Progenitor cell of endocrine pancreas (in vitro differentiated cells): ENCODE measurements around the gene S1PR2. TPM values are rescaled to one million over a fixed set of nuclear protein-coding genes. Genes with fewer than 3 reads are reported as not detected.
A peak's percentile ranks its signal among the peaks of the same experiment; 100 is the strongest.

Experiments used
- DNase-seq: peaks from one replicate; pipeline ENCODE4 v3.0.0; 2021; ENCODE audit warnings: low spot score; ENCODE audit not compliant: unreplicated experiment
- H3K27ac Mint-ChIP-seq: 2 replicates; pipeline ENCODE4 v1.8.0; 2021; ENCODE audit warnings: mild to moderate bottlenecking, moderate library complexity, mixed read lengths
- H3K27me3 Mint-ChIP-seq: 2 replicates; pipeline ENCODE4 v1.8.0; 2021; ENCODE audit warnings: mixed read lengths
- H3K36me3 Mint-ChIP-seq: 2 replicates; pipeline ENCODE4 v1.8.0; 2022; ENCODE audit warnings: mixed read lengths; ENCODE audit not compliant: insufficient read depth
- H3K4me1 Mint-ChIP-seq: 2 replicates; pipeline ENCODE4 v1.8.0; 2021; ENCODE audit warnings: low read depth, mixed read lengths
- H3K4me3 Mint-ChIP-seq: 2 replicates; pipeline ENCODE4 v1.8.0; 2021; ENCODE audit warnings: low read depth, mild to moderate bottlenecking, moderate library complexity, mixed read lengths
- H3K9me3 Mint-ChIP-seq: 2 replicates; pipeline ENCODE4 v1.8.0; 2021; ENCODE audit warnings: low read depth, mixed read lengths
- long read RNA-seq: library from polyadenylated mRNA; unstranded; transcript quantifications from one replicate; pipeline ENCODE4 v2.0.0, GENCODE V29; 2020
- total RNA-seq: library from RNA; stranded (reverse); gene quantifications from 2 replicates; pipeline ENCODE4 v1.2.1, GENCODE V29; 2021
- TF ChIP-seq, protein P1 (sequence below): fragments of 200-600 bp; sonication (generic); IDR thresholded peaks from one replicate; pipeline ENCODE4 v1.5.0; 2021; ENCODE audit warnings: antibody characterized with exemption, mild to moderate bottlenecking; ENCODE audit not compliant: unreplicated experiment

Gene S1PR2
- 17.9 and 19.2 TPM in 2 replicates for total RNA-seq
- long read RNA-seq, partial matches to known transcripts = 0 of 4 reads
- long read RNA-seq, other reads (novel, unspliced or antisense) = 4 of 4 reads

GRCh38 chr19:10230861-10231611 is at the start of gene S1PR2:
TSS of gene S1PR2 (minus strand) at chr19:10231331. CDS start at chr19:10224905, 6,426 bp downstream.
- Mint-ChIP-seq H3K36me3 (no peaks in the 10 kb centered on the region), H3K27ac (peak within 1 kb of the TSS; percentile 95), H3K27me3 (no peaks in the 10 kb centered on the region), H3K4me1 (peaks cover 5% of the 10 kb centered on the region), H3K4me3 (peak within 1 kb of the TSS; percentile 80), H3K9me3 (no peaks in the 10 kb centered on the region)
- TF ChIP-seq, protein P1, sequence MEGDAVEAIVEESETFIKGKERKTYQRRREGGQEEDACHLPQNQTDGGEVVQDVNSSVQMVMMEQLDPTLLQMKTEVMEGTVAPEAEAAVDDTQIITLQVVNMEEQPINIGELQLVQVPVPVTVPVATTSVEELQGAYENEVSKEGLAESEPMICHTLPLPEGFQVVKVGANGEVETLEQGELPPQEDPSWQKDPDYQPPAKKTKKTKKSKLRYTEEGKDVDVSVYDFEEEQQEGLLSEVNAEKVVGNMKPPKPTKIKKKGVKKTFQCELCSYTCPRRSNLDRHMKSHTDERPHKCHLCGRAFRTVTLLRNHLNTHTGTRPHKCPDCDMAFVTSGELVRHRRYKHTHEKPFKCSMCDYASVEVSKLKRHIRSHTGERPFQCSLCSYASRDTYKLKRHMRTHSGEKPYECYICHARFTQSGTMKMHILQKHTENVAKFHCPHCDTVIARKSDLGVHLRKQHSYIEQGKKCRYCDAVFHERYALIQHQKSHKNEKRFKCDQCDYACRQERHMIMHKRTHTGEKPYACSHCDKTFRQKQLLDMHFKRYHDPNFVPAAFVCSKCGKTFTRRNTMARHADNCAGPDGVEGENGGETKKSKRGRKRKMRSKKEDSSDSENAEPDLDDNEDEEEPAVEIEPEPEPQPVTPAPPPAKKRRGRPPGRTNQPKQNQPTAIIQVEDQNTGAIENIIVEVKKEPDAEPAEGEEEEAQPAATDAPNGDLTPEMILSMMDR = no peak
- peak; percentile 89 for DNase-seq

DNA sequence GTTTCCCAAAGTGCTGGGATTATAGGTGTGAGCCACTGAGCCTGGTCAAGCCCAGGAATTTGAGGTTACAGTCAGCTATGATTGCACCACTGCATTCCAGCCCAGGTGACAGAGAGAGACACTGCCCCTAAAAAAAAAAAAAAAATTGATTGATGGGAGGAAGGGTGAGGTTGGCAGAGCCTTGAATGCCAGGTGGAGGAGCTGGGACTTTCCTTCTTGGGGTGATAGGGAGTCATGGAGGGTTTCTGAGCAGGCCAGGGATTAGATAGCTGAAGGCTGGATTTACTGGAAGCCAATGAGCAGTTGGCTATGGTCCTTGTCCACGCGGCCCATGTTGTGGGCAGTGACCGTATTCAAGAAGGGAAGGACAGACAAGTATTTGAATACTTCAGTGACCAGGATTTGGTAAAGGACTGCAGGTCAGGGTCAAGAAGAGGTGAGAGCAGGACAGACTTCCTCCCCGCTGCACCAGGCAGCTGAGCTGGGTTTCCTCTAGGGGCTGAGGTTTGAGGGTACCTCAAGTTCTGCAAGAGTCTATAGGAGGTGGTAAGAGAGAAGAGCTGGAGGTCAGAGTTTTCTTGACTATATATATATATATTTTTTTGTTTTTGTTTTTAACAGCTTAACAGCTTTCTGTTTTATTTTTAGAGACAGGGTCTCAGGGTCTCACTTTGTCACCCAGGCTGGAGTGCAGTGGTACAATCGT is 48.8 kb upstream of the S1PR2 start:
- H3K27me3 Mint-ChIP-seq = peaks cover 21% of the 10 kb centered on the region
- H3K36me3 Mint-ChIP-seq = no peaks in the 10 kb centered on the region
- TF ChIP-seq, protein P1 = no peak
- H3K9me3 Mint-ChIP-seq = no peaks in the 10 kb centered on the region
- H3K4me3 Mint-ChIP-seq = no peak overlapping the region
- no peak overlapping the region for H3K27ac Mint-ChIP-seq
- no peaks in the 10 kb centered on the region for H3K4me1 Mint-ChIP-seq
- no peak for DNase-seq

DNA sequence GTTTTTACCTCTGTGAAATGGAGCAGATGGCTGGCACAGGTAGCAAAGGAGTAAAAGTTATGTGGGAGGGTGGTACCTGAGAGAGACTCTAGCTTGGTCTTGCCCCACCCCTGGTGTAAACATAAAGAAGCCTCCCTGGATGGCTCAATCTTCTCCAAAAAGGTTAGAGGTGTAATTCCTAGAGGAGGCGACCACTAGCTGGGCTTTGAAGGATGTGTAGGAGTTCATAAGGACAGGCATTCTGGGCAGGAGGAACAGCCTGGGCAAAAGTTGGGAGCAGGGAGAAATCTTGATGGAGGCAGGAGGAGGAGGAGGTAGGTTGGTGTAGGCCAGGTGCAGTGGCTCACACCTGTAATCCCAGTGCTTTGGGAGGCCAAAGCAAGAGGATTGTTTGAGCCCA is 47.8 kb upstream of the S1PR2 start:
- TF ChIP-seq, protein P1 = no peak
- H3K27ac Mint-ChIP-seq = no peak overlapping the region
- H3K27me3 Mint-ChIP-seq = peaks cover 26% of the 10 kb centered on the region
- H3K36me3 Mint-ChIP-seq = no peaks in the 10 kb centered on the region
- no peak for DNase-seq
- H3K9me3 Mint-ChIP-seq = no peaks in the 10 kb centered on the region
- H3K4me1 Mint-ChIP-seq = no peaks in the 10 kb centered on the region
- no peak overlapping the region for H3K4me3 Mint-ChIP-seq

GRCh38 chr19:10277795-10278589 is 46.9 kb upstream of the S1PR2 start:
- no peak for DNase-seq
- Mint-ChIP-seq H3K9me3 (no peaks in the 10 kb centered on the region), H3K27ac (no peak overlapping the region), H3K36me3 (no peaks in the 10 kb centered on the region), H3K27me3 (peaks cover 23% of the 10 kb centered on the region), H3K4me1 (no peaks in the 10 kb centered on the region), H3K4me3 (no peak overlapping the region)
- TF ChIP-seq, protein P1 = no peak

DNA sequence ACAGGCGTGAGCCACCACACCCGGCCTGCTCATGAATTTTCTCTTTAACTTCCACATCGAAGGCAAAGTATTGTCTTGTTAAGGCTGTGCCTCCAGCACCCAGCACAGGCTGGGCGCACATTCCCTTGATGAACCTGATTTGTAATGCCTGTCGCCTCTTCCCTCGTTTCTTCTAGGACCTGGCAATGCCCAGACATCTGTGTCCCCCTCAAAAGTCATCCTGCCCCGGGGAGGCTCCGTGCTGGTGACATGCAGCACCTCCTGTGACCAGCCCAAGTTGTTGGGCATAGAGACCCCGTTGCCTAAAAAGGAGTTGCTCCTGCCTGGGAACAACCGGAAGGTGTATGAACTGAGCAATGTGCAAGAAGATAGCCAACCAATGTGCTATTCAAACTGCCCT is 43.5 kb upstream of the S1PR2 start:
- H3K36me3 Mint-ChIP-seq = no peaks in the 10 kb centered on the region
- no peak overlapping the region for H3K27ac Mint-ChIP-seq

More for the DNA sequence above, 43.5 kb upstream of the S1PR2 start:
- H3K4me3 Mint-ChIP-seq = no peak overlapping the region
- TF ChIP-seq, protein P1 = no peak
- H3K27me3 Mint-ChIP-seq = peaks cover 50% of the 10 kb centered on the region
- H3K4me1 Mint-ChIP-seq = no peaks in the 10 kb centered on the region
- no peaks in the 10 kb centered on the region for H3K9me3 Mint-ChIP-seq
- no peak for DNase-seq
